GM19351 (cell line): ENCODE results near the gene CTSC.

ENCODE experiments used
- ATAC-seq: cut with Tn5 transposase; IDR thresholded peaks from one replicate; pipeline ENCODE4 v1.9.1; 2021; ENCODE audit warnings: mild to moderate bottlenecking, moderate library complexity; ENCODE audit not compliant: unreplicated experiment

CTSC gene

GRCh38 chr11:88337181-88337986, at the start of gene CTSC:
TSS of gene CTSC (minus strand) at chr11:88337736. CDS start at chr11:88337672, 64 bp downstream.
- peak; percentile 83 for ATAC-seq

- ATAC-seq, result no peak
Observed at GRCh38 chr11:88384669-88385005, 47.1 kb upstream of the CTSC start.

GRCh38 chr11:88384004-88384668, 46.6 kb upstream of the CTSC start:
- ATAC-seq, result no peak

- no peak for ATAC-seq
Observed at GRCh38 chr11:88383447-88383846, 45.9 kb upstream of the CTSC start.

GRCh38 chr11:88379130-88379529, 41.6 kb upstream of the CTSC start:
- ATAC-seq, result no peak

- no peak for ATAC-seq
Observed at GRCh38 chr11:88378422-88379066, 41.0 kb upstream of the CTSC start.

GRCh38 chr11:88377646-88378045, 40.1 kb upstream of the CTSC start:
- no peak for ATAC-seq

- ATAC-seq, result no peak
Observed at GRCh38 chr11:88377144-88377543, 39.6 kb upstream of the CTSC start.

GRCh38 chr11:88375927-88376470, 38.5 kb upstream of the CTSC start:
- no peak for ATAC-seq

- ATAC-seq, result no peak
Observed at GRCh38 chr11:88370782-88371181, 33.2 kb upstream of the CTSC start.

GRCh38 chr11:88367310-88367709, 29.8 kb upstream of the CTSC start:
- ATAC-seq, result no peak

GRCh38 chr11:88363648-88364065, 26.1 kb upstream of the CTSC start:
- ATAC-seq, result peak; percentile 40

GRCh38 chr11:88363004-88363403, 25.5 kb upstream of the CTSC start:
- no peak for ATAC-seq

- no peak for ATAC-seq
Observed at GRCh38 chr11:88360141-88360540, 22.6 kb upstream of the CTSC start.

- ATAC-seq, result peak; percentile 53
Observed at GRCh38 chr11:88359541-88359940, 22.0 kb upstream of the CTSC start.

GRCh38 chr11:88359114-88359513, 21.6 kb upstream of the CTSC start:
- ATAC-seq, result no peak

- ATAC-seq, result no peak
Observed at GRCh38 chr11:88358040-88358431, 20.5 kb upstream of the CTSC start.

GRCh38 chr11:88357323-88358039, 19.9 kb upstream of the CTSC start:
- ATAC-seq, result peak; percentile 49

- no peak for ATAC-seq
Observed at GRCh38 chr11:88355887-88356286, 18.4 kb upstream of the CTSC start.

GRCh38 chr11:88354912-88355311, 17.4 kb upstream of the CTSC start:
- peak; percentile 34 for ATAC-seq
